DMS53 (cell line): ENCODE measurements around the gene SCAF11.
"Not testable (repeated sequence)": the region's sequence is repeated elsewhere in the genome, so short reads cannot be mapped to it uniquely, and the experiment has no call there.

ENCODE experiments used
- DNase-seq: peaks from one replicate; lab custom pipeline; 2025; lab: John Stamatoyannopoulos, UW

The SCAF11 gene, protein sequence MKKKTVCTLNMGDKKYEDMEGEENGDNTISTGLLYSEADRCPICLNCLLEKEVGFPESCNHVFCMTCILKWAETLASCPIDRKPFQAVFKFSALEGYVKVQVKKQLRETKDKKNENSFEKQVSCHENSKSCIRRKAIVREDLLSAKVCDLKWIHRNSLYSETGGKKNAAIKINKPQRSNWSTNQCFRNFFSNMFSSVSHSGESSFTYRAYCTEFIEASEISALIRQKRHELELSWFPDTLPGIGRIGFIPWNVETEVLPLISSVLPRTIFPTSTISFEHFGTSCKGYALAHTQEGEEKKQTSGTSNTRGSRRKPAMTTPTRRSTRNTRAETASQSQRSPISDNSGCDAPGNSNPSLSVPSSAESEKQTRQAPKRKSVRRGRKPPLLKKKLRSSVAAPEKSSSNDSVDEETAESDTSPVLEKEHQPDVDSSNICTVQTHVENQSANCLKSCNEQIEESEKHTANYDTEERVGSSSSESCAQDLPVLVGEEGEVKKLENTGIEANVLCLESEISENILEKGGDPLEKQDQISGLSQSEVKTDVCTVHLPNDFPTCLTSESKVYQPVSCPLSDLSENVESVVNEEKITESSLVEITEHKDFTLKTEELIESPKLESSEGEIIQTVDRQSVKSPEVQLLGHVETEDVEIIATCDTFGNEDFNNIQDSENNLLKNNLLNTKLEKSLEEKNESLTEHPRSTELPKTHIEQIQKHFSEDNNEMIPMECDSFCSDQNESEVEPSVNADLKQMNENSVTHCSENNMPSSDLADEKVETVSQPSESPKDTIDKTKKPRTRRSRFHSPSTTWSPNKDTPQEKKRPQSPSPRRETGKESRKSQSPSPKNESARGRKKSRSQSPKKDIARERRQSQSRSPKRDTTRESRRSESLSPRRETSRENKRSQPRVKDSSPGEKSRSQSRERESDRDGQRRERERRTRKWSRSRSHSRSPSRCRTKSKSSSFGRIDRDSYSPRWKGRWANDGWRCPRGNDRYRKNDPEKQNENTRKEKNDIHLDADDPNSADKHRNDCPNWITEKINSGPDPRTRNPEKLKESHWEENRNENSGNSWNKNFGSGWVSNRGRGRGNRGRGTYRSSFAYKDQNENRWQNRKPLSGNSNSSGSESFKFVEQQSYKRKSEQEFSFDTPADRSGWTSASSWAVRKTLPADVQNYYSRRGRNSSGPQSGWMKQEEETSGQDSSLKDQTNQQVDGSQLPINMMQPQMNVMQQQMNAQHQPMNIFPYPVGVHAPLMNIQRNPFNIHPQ (N-terminal part only)

DNA sequence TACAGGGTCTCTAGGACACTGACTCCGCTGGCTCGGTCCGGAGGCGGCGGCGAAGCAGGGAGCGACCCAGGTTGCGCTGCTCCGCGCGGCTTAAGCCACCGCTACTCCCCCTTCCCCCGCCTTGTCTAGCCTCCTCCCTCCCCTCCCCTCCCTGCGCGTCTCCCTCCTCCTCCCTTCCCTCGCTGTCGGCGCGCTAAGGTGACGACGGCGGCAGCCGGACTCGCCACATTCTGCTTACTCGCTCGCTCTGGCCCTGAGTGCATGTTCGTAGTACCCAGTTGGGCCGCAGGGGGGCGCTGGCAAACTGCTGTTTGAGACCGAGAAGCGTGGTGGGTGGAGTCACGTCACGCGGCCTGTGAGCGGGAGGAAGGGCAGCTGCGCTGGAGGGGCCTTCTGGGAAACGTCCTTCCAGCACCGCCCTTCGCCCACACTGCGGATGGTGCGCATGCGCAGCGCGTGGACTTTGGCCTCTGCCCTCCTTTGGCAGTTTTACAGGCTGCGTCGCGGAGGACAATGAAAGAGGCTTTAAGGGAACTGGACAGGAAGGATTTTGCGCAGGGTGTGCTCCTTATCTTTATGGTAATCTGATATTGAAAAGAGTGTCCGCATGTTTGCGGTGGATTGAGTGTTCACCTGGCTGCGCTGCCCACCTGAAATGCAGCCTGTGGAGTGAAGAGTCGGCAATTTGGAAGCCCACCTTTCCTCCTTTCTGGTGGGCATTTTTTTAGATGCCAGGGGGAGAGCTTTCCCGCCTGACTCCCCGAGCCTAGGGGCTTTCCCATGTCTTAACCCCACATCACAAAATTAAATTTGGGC lies at the start of gene SCAF11:
Gene SCAF11 (minus strand): TSS at position 107 of the 816 bp plus-strand sequence. CDS start 26,407 bp downstream, outside the sequence.
- DNase-seq = peak; percentile 100

DNA sequence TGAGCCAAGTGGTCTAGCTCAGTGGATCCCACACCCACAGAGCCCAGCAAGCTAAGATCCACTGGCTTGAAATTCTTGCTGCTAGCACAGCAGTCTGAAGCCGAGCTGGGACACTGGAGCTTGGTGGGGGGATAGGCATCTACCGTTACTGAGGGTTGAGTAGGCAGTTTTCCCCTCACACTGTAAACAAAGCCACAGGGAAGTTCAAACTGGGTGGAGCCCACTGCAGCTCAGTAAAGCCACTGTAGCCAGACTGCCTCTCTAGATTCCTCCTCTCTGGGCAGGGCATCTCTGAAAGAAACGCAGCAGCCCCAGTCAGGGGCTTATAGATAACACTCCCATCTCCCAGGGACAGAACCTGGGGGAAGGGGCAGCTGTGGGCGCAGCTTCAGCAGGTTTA lies 46.7 kb upstream of the SCAF11 start:
- DNase-seq = not testable (repeated sequence)

DNA sequence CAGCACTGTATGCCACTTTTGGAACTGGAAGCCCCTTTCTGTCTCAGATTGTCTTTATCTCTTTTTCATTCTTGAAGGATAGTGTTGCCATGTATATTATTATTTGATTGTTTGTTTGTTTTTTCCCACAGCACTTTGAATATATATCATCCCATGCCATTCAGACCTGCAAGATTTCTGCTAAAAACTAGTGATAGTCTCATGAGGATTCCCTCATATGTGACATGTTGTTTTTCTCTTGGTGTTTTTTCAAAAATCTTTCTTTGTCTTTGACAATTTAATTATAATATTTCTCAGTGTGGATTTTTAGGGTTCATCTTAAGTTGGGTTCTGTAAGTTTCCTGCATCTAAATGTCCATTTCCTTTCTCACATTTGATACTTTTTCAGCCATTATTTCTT lies 36.8 kb upstream of the SCAF11 start:
- peak; percentile 26 for DNase-seq

DNA sequence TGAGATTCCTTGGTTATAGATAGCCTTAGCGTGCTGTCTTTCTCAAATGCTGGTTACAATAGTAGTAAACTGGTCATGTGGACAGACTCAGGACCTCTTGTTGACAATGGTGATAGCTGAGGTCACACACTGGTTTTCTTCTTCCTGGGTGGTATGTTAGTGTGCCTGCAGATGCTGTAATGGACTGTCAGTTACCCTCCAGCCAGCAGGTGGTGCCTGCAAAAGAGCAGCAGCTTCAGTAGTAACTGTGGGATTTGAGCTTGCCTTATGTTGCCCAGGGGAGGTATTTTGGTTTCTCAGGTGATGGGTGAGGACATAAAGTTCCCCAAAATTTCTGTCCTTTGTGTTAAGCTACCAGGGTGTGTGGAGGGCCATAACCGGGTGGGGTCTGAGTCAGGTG lies 33.7 kb upstream of the SCAF11 start:
- peak; percentile 34 for DNase-seq

DNA sequence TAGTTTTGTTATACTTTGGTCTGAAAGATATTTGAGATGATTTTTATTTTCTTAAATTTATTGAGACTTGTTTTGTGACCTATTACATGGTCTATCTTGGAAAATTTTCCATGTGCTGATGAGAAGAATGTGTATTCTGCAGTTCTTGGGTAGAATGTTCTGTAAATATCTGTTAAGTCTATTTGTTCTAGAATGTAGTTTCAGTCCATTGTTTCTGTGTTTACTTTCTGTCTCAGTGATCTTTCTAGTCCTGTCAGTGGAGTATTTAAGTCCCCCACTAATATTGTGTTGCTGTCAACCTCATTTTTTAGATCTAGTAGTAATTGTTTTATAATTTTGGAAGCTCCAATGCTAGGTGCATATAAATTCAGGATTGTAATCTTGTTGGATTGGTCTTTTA lies 30.4 kb upstream of the SCAF11 start:
- DNase-seq = peak; percentile 85

DNA sequence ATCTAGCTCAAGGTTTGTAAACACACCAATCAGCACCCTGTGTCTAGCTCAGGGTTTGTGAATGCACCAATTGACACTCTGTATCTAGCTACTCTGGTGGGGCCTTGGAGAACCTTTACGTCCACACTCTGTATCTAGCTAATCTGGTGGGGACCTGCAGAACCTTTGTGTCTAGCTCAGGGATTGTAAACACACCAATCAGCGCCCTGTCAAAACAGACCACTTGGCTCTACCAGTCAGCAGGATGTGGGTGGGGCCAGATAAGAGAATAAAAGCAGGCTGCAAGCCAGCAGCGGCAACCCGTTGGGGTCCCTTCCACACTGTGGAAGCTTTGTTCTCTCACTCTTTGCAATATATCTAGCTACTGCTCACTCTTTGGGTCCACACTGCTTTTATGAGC lies 28.3 kb upstream of the SCAF11 start:
- DNase-seq = not testable (repeated sequence)

DNA sequence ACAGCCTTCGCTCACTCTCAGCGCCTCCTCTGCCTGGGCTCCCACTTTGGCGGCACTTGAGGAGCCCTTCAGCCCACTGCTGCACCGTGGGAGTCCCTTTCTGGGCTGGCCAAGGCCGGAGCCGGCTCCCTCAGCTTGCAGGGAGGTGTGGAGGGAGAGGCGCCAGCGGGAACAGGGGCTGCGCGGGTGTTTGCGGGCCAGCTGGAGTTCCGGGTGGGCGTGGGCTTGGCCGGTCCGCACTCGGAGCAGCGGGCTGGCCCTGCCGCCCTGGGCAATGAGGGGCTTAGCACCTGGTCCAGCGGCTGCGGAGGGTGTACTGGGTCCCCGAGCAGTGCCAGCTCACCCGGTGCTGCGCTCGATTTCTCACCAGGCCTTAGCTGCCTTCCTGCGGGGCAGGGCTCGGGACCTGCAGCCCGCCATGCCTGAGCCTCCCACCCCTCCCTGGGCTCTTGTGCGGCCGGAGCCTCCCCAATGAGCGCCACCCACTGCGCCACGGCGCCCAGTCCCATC lies 27.5 kb upstream of the SCAF11 start:
- DNase-seq = not testable (repeated sequence)

DNA sequence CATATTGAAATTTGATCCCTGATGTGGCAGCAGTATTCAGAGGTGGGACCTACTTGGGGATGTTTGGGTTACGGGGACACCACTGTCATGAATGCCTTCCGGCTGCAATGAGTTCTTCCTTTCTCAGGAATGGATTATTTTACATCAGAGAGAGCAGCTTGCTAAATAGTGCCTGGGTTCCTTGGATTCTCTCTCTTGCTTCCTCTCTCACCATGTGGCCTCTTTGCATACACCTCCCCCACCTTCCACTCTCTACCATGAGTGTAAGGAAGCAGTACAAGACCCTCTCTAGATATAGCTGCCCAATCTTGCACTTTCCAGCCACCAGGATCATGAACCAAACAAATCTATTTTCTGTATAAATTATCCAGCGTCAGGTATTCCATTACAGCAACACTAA lies 15.4 kb upstream of the SCAF11 start:
- DNase-seq = no peak

DNA sequence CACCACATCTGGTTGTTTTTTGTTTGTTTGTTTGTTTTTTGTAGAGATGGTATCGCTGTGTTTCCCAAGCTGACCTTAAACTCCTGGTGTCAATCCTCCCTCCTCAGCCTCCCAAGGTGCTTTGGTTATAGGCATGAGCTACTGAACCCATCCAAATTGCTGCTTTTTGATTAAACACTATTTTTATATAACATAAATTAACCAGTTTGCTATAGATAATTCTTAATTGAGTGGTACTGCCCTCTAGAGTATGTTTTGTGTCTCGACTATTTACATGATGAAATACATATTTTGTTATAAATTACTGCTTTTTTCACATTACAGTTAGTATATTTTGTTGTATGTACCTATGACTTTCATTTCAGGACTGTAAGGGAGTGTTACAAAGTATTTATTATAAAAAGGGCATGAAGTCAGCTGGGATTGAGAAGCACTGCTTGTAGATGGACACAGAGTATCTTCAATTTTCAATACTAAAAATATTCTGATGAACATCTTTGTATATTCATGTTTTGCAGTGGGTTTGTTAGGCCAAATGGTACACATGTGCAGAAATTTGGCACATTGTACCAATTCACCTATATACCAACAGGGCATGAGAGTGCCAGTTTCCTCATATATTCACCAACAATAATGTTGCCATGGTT lies 14.9 kb upstream of the SCAF11 start:
- DNase-seq = peak; percentile 23

DNA sequence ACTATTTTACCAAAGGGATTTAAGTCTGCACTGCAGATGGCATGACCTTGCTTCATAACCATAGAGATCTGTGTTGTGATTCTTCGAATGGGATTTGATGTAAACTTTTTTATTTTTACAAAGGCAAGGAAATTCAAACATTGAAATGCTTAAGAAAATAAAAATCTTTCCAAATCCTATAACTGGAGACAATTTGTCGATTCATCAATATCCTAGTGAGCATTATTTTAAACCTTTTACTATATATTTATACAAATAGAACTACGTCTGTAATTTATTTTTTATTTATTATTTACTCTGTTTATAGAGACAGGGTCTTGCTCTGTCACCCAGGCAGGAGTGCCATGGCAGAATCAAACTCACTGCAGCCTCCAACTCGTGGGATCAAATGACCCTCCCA lies 14.3 kb upstream of the SCAF11 start:
- no peak for DNase-seq

DNA sequence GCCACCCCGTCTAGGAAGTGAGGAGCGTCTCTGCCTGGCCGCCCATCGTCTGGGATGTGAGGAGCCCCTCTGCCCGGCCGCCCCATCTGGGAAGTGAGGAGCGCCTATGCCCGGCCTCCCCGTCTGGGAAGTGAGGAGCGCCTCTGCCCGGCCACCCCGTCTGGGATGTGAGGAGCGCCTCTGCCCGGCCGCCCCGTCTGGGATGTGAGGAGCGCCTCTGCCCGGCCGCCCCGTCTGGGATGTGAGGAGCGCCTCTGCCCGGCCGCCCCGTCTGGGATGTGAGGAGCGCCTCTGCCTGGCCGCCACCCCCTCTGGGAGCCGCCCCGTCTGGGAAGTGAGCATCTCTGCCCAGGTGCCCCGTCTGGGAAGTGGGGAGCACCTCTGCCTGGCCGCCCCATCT lies 9.7 kb upstream of the SCAF11 start:
- DNase-seq = not testable (repeated sequence)

DNA sequence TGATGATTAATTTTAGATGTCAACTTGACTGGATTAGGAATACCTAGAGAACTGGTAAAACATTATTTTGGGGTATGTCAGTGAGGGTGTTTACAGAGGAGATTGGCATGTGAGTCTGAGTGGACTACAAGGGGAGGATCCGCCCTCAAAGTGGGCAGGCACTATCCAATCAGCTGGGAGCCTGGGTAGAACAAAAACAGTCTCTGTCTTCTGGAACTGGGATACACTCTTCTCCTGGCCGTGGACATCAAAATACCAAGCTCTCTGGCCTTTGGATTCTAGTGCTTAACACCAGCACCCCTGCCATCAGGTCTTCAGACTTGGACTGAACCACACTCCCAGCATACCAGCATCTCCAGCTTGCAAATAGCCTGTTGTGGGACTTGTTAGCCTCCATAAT lies 4.4 kb upstream of the SCAF11 start:
- no peak for DNase-seq

DNA sequence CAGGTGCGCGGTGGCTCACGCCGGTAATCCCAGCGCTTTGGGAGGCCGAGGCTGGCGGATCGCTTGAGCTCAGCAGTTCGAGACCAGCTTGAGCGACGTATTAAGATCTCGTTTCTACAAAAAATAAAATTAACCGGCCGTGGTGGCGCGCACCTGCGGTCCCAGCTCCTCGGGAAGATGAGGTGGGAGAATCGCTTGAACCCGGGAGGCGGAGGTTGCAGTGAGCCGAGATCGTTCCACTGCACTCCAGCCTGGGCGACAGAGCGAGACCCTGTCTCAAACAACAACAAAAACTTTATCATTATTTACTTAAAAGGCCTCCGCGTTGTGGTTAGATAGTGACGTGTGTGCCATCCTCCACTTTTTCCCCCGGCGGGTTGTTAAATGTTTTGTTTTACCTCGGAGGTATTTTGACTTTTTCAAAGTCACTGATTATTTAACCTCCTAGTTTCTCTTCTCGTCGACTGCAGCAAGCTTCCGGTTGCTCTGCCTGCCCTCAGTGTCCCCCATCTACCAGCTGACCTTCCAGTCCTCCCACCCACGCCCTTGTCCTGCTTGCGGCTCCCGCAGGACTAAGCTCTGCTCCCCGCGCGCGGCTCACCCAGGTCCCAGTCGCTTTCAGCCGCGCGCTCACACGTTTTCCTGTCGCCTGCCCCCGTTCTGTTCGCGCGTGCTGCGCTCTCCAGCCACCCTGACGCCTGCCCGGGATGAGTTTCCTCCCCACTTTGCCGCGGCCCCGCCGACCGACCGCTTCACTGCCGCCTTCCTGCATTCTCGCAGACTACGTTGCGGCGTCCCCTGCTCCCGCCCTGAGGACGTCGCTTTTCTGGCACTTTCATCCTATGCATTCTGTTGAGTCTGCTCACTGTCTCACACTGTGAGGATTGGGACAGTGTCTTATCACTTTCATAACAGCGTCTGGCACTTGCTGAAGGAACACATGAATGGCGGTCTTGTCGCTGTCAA lies 1.2 kb upstream of the SCAF11 start:
- peak; percentile 97 for DNase-seq

DNA sequence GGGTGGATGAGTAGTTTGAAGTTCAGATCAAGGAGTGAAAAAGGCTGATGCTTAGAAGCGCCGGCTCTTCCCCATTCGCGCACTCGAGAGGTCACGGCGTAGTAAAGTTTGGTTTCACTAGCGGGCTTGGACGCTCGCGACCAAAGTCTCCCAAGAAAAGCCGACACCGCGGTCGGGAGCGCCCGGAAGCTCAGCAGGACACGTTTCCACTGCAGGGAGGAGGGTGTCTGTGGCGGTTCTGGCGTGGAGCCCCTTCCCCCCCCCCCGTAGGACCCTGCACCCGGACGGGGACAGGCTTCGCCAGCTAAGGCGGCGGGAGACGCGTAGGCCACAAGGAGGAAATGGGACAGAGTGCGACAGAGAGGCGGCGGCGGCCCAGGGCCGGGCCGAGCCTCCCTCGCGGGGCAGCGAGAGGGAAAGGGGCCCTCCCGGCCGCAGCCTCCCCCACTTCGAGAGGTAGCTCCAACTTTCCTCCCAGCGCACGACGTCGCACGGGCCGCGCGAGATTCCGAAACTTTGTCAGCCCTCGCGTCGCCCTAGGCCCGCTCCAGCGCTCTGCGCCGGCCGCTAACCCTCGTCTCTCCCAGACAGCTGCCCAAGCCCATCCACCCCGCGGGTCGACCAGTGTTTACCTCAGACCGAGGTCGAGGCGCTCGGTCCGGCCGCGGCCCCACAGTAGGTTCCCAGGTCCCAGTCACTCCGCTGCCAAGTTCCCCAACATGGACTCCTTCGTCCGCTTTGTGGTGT lies 480 bp downstream of the SCAF11 start:
- peak; percentile 96 for DNase-seq

DNA sequence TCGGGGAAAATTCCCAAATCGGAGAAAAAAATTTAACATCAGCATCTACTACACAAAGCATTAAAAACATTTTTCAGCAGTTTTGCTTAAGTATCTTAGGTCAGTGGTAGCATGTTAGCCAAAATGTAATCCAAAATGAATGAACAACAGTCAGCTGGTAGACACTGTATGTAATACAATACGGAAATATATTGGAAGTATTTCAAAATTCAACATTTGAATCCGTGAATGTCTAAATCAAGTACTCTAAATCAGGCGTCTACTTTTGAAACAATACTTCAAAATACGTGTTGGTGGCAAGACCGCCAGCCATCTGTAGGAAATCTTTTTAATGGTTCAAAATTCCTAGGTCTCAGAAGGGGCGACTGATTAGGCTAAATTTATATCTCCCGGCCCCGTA lies 1.1 kb downstream of the SCAF11 start:
- no peak for DNase-seq

DNA sequence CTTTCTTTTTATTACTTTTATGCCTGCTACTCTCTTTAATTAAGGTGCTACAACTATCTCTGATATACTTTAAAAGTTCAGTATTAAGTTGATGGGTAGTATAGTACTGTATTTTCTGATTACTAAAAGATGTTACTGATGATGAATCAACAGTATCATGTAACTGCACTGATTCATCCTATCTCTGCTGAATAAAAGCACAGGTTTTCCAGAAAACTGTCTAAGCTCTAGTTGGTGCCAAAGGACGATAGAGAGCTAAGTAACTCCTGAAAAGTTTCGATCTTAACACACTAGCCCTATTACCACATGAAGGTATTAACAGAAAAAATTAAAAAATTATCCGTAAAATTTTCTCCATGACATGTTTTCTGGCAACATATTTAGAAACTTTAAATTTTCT lies 2.1 kb downstream of the SCAF11 start:
- DNase-seq = no peak

DNA sequence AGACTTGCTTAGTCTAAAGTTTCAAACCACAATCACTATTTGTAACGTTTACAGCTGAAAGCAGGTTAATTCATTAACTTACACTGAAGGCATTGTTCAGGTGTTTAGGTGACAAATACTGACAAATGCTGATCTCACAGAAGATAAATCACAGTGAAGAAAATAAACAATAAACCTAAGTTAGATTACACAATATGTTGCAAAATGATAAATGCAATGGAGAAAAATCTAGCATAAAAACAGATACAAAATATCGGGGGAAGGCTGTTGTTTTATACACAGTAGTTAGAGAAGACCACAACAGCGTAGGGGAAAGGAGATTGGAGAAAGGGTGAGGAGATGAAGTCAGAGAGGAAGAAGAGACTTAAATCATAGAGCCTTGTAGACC lies 3.0 kb downstream of the SCAF11 start:
- no peak for DNase-seq

DNA sequence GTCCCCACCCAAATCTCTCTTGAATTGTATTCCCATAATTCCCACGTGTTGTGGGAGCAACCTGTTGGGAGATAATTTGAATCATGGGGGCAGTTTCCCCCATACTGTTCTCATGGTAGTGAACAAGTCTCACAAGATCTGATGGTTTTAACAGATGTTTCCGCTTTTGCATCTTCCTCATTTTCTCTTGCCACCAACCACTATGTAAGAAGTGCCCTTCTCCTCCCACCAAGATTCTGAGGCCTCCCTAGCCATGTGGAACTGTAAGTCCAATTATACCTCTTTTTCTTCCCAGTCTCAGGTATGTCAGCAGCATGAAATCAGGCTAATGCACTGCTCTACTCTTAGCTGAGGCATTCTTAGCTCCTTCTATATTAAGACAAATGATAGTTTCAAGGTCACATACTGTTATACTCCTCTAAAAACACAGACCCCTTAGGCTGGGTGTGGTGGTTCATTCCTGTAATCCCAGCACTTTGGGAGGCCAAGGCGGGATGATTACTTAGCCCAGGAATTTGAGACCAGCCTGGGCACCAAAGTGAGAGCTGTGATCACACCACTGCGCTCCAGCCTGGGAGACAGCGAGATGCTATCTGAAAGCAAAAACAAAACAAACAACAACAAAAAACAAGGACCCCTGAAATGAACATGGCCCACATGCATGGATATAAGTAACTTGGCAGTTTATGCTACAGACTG lies 3.6 kb downstream of the SCAF11 start:
- DNase-seq = no peak
